Heart left ventricle (tissue), 16 donors: ENCODE measurements around the gene CFAP52. TPM values are rescaled to one million over a fixed set of nuclear protein-coding genes. Genes with fewer than 3 reads are reported as not detected.
A peak's percentile ranks its signal among the peaks of the same experiment; 100 is the strongest.

ENCODE experiments used
- ATAC-seq, 4 donors: fragments of 200-7000 bp; cut with Tn5 transposase; one replicate each; pipeline ENCODE4 v1.9.1; 2020 to 2022; ENCODE audit warnings: moderate library complexity in 4 of 4, mild to moderate bottlenecking in 3 of 4, moderate number of reproducible peaks in 1 of 4
- DNase-seq, 5 donors: peaks; one replicate each; pipeline ENCODE4 v3.0.0-alpha.2; 2020
- H3K27ac ChIP-seq, 12 donors: fragments of 200-600 bp; sonication (generic) in 4 of 12; one replicate each; pipeline versions ENCODE4 v1.5.0 to v1.8.0; 2016 to 2022; ENCODE audit warnings: mild to moderate bottlenecking in 2 of 12
- H3K27me3 ChIP-seq, 9 donors: fragments of 200-600 bp; sonication (generic) in 2 of 9; one replicate each; pipeline versions ENCODE4 v1.5.1 to v1.8.0; 2016 to 2022; ENCODE audit warnings: mild to moderate bottlenecking in 3 of 9
- H3K36me3 ChIP-seq, 9 donors: fragments of 200-600 bp; sonication (generic) in 2 of 9; one replicate each; pipeline versions ENCODE4 v1.5.0 to v1.8.0; 2018 to 2022; ENCODE audit warnings: mild to moderate bottlenecking in 2 of 9
- H3K4me1 ChIP-seq, 12 donors: fragments of 200-600 bp; sonication (generic) in 4 of 12; one replicate each; pipeline versions ENCODE4 v1.5.0 to v1.8.0; 2016 to 2022; ENCODE audit warnings: mild to moderate bottlenecking in 3 of 12
- H3K4me3 ChIP-seq, 12 donors: fragments of 200-600 bp; sonication (generic) in 4 of 12; one replicate each; pipeline versions ENCODE4 v1.5.0 to v1.8.0; 2017 to 2022; ENCODE audit warnings: mild to moderate bottlenecking in 9 of 12, moderate library complexity in 4 of 12
- H3K9me3 ChIP-seq, 12 donors: fragments of 200-600 bp; sonication (generic) in 4 of 12; one replicate each; pipeline versions ENCODE4 v1.5.0 to v1.8.0; 2016 to 2022; ENCODE audit warnings: mild to moderate bottlenecking in 1 of 12
- CTCF ChIP-seq, 12 donors: fragments of 200-600 bp; sonication (generic) in 4 of 12; IDR thresholded peaks; one replicate each; pipeline versions ENCODE4 v1.5.0 to v1.8.0; 2018 to 2022; ENCODE audit warnings: antibody characterized with exemption in 12 of 12, mild to moderate bottlenecking in 5 of 12
- POLR2A ChIP-seq, 2 donors: fragments of 450-650 bp; IDR thresholded peaks; one replicate each; pipeline ENCODE4 v1.6.1; 2017; ENCODE audit warnings: antibody characterized with exemption in 2 of 2, mild to moderate bottlenecking in 2 of 2, moderate library complexity in 2 of 2
- WGBS, 4 donors: extraction: QIAGEN DNeasy Blood & Tissue Kit in 2 of 4; methylation state at CpG; one replicate each; pipeline versions ENCODE4 v1.1.5 to v1.1.7; 2013 to 2018; 5-methylcytosine and 5-hydroxymethylcytosine counted together
- intact Hi-C, 10 donors: fragments of 100-400 bp; cut with DNase I; formaldehyde crosslinking; loops; one replicate each; pipeline versions ENCODE4 v1.11.1 to v1.14.2; 2022
- long read RNA-seq, 3 donors: library from polyadenylated mRNA; unstranded; transcript quantifications; one replicate each; pipeline ENCODE4 v2.0.0, GENCODE V29; 2020 to 2021
- polyA plus RNA-seq, 2 donors: library from polyadenylated mRNA; stranded (reverse); fragments of 200-250 nt; gene quantifications; one replicate each; pipeline ENCODE4 v1.2.3, GENCODE V29; 2013
- total RNA-seq, 9 donors: library from RNA; depleted of rRNA in 2 of 9; stranded (reverse); fragments of >200 nt in 2 of 9; fragmentation: NEBNext Ultra II Directional in 3 of 9; extraction: Animal tissue kit (Norgen Biotek cat#: 25700) in 3 of 9; gene quantifications; one replicate each; pipeline versions ENCODE4 v1.1.0 to v1.2.4, GENCODE V29; 2016 to 2023
- donor health status: ischemic (EF 13 %, LVEDD 7.1; RV severe dilation, severe dysfunction).
- donor health status: healthy with polysubstance abuse.
- donor health status: DM: no; HTN: yes; CAD: no.
- donor health status: DM: no; HTN: no; CAD: no.
- donor health status: ischemic (EF 25% LVEDD 6.9; RV normal size, moderate dysfunction).
- donor health status: ischemic (EF 25% LVEDD 5.7; RV mildly dilated, moderate dysfunction).
- donor health status: healthy.
- donor health status: DM: yes; HTN: yes; CAD: no.
- donor health status: ischemic (EF 35%, LVEDD 5.7; RV mildly dilated, moderate dysfunction).
- donor health status: nonischemic (EF 11% LVEDD 7.7; RV severe dilation, severe dysfunction).
- donor health status: DM: yes; HTN: yes; CAD: no.
- donor health status: PGD.
- donor health status: ischemic (EF 29% LVEDD 5.4; RV normal size, mild dysfunction).
- donor health status: nonischemic (EF 23%, LVEDD 6.1; RV moderate dilation, normal function).

The CFAP52 gene, protein sequence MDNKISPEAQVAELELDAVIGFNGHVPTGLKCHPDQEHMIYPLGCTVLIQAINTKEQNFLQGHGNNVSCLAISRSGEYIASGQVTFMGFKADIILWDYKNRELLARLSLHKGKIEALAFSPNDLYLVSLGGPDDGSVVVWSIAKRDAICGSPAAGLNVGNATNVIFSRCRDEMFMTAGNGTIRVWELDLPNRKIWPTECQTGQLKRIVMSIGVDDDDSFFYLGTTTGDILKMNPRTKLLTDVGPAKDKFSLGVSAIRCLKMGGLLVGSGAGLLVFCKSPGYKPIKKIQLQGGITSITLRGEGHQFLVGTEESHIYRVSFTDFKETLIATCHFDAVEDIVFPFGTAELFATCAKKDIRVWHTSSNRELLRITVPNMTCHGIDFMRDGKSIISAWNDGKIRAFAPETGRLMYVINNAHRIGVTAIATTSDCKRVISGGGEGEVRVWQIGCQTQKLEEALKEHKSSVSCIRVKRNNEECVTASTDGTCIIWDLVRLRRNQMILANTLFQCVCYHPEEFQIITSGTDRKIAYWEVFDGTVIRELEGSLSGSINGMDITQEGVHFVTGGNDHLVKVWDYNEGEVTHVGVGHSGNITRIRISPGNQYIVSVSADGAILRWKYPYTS
- total RNA-seq (under 1 TPM in 1 of 9 donors, not detected in 8; 0.87 TPM), polyA plus RNA-seq (not detected)
- long read RNA-seq, donor 1, partial matches to known transcripts = 0 of 1 reads
- long read RNA-seq, donor 1, other reads (novel, unspliced or antisense) = 1 of 1 reads
- long read RNA-seq, donor 2 = 0 reads
- long read RNA-seq, donor 3 = 0 reads

DNA sequence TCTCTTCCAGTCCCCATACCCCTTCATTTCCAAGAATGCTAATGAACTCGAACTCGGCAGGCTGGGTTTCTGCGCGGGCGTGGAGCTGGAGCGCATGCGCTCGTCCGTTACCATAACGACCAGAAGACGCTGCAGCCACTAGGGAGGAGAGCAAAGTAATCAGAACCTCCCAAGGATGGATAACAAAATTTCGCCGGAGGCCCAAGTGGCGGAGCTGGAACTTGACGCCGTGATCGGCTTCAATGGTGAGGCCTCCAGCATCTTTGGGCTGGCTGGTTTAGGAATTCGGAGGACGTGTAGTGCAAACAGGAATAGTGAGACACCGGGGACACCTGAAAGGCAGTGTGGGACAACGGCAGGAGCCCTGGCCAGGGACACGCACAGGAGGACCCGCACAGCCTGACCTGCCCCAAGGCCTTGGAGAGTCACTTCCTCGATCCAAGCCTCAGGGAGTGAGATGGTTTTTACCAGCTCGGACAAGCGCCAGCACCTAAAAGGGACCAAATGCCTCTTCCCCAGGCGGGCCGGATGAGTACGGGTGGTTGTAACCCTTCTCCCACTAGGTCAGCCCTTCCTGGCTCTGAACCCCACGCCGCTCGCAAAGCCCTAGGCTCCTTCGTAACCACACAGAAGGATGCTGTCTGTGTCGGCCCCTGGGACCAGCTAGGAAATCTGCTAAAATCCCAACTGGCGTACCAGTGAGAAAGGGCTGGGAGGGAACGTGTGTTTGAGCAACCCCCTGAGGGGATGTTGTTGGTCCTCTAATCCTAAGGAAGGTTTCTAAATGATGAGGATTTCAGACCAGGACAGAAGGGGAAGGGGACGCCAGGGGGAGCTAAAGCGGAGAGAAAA is at the start of gene CFAP52:
Gene CFAP52 (plus strand): TSS at position 122 of the 852 bp plus-strand sequence. CDS start 54 bp downstream, at position 176.
- H3K4me3 ChIP-seq = peak within 1 kb of the TSS; percentile 59 to 99 (median 82)
- DNase-seq (peak; percentile 69 to 85 (median 82)), ATAC-seq (peak; percentile 78 to 90 (median 86))
- intact Hi-C loops = loop anchor here in 1 of 10 donors (10.0 kb wide), 1 partner anchor 148 kb away; no protein-coding TSS in a partner anchor
- H3K9me3 ChIP-seq = no peaks in the 10 kb centered on the region
- H3K27ac ChIP-seq = peak within 1 kb of the TSS in 11 of 12 donors; percentile 41 to 81 (median 63)
- no peaks in the 10 kb centered on the region for H3K36me3 ChIP-seq
- WGBS, 4 donors = 3 to 8% (median 5%) methylated on average over 34 to 38 of the region's 38 CpGs
- H3K4me1 ChIP-seq = peaks cover 0 to 29% (median 16%) of the 10 kb centered on the region in 12 donors
- H3K27me3 ChIP-seq = no peaks in the 10 kb centered on the region
- TF ChIP-seq POLR2A (IDR thresholded peaks at IDR 0.05) (no peak), CTCF (IDR thresholded peaks at IDR 0.05) (peak in 11 of 12 donors; percentile 50 to 82 (median 69))

GRCh38 chr17:9527788-9528187 is 48.7 kb upstream of the CFAP52 start:
- 69 to 81% (median 78%) methylated on average over 3 of the region's 3 CpGs for WGBS, 4 donors
- no peaks in the 10 kb centered on the region for H3K4me1 ChIP-seq
- ATAC-seq (no peak), DNase-seq (no peak)
- H3K4me3 ChIP-seq = no peak overlapping the region
- TF ChIP-seq CTCF (IDR thresholded peaks at IDR 0.05) = no peak
- intact Hi-C loops = loop anchor here in 4 of 10 donors (10.0 kb wide), 1 partner anchor 233 kb away; no protein-coding TSS in a partner anchor
- peaks cover 0 to 6% (median 0%) of the 10 kb centered on the region in 9 donors for H3K36me3 ChIP-seq
- H3K9me3 ChIP-seq = no peaks in the 10 kb centered on the region
- no peak overlapping the region for H3K27ac ChIP-seq
- H3K27me3 ChIP-seq = no peaks in the 10 kb centered on the region

DNA sequence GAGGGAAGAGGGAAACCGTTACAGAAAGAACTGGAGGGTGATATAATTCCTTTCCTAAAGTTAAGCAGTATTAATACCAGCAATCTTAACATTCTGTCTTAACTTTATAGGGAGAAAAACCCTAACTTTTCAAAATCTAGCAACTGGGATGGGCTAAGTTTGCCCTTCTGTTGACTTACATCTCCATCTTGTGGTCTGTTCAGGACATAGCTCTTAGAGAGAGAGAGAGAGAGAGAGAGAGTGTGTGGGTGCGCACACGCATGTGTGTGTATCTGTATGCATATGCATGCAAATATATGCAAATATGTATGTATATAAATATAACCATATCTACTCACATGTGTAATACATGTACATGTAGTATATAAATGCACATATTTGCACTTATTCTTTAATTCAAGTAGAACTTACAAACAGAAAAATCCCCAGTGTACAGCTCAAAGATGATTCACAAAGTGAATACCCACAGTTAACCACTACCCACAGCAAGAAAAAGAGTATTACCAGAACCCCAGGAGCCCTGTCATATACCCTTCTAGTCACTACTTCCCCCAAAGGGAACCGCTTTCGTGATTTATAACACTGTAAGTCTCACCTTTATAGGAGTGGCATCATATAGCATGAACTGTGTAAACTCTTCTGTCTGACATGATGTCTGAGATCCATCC is 47.3 kb upstream of the CFAP52 start:
- peak in 1 of 4 donors; percentile 47 for ATAC-seq
- H3K4me3 ChIP-seq = no peak overlapping the region
- DNase-seq = no peak
- no peaks in the 10 kb centered on the region for H3K27me3 ChIP-seq
- H3K36me3 ChIP-seq = peaks cover 0 to 6% (median 0%) of the 10 kb centered on the region in 9 donors
- H3K9me3 ChIP-seq = no peaks in the 10 kb centered on the region
- H3K27ac ChIP-seq = no peak overlapping the region
- peaks cover 0 to 3% (median 0%) of the 10 kb centered on the region in 12 donors for H3K4me1 ChIP-seq
- TF ChIP-seq POLR2A (IDR thresholded peaks at IDR 0.05) (no peak), CTCF (IDR thresholded peaks at IDR 0.05) (peak in 8 of 12 donors; percentile 23 to 56 (median 38))
- intact Hi-C loops = loop anchor here in 4 of 10 donors (10.0 kb wide), 1 partner anchor 234 kb away; no protein-coding TSS in a partner anchor
- 70 to 88% (median 79%) methylated on average over 4 to 5 of the region's 5 CpGs for WGBS, 4 donors
